Glomerular visceral epithelial cell (primary cell): ENCODE results near the gene DCAF15.
A peak's percentile ranks its signal among the peaks of the same experiment; 100 is the strongest.

ENCODE experiments used
- DNase-seq: peaks from one replicate; pipeline ENCODE4 v3.0.0-alpha.2; 2016; ENCODE audit errors: extremely low spot score

Gene DCAF15

GRCh38 chr19:13976446-13976845 lies 24.1 kb downstream of the DCAF15 start:
- DNase-seq: no peak

DNA sequence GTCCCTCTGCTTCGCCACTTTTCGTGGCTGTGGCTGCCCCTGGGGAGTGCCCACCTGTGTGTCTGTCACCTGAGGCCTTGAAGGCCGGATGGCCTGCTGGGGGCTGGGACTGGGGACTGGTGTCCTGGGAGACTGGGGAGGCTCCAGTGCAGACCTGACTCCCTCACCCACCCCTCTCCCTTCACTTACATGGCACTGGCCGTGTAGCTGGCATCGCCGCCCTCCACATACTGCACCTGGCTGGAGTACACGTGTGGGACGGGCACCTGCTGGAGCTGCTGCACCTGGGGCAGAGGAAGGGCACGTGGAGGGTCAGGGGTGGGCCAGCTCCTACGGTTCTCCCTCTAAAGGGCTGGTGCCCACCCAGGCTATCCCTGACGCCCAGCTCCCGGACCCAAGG lies 25.5 kb downstream of the DCAF15 start:
- DNase-seq: no peak

- no peak for DNase-seq
Observed at GRCh38 chr19:13978351-13979243, 26.3 kb downstream of the DCAF15 start.

- DNase-seq: no peak
Observed at GRCh38 chr19:13979244-13979615, 26.9 kb downstream of the DCAF15 start.

- no peak for DNase-seq
Observed at GRCh38 chr19:13979686-13980085, 27.4 kb downstream of the DCAF15 start.

- DNase-seq: no peak
Observed at GRCh38 chr19:13980340-13980739, 28.0 kb downstream of the DCAF15 start.

DNA sequence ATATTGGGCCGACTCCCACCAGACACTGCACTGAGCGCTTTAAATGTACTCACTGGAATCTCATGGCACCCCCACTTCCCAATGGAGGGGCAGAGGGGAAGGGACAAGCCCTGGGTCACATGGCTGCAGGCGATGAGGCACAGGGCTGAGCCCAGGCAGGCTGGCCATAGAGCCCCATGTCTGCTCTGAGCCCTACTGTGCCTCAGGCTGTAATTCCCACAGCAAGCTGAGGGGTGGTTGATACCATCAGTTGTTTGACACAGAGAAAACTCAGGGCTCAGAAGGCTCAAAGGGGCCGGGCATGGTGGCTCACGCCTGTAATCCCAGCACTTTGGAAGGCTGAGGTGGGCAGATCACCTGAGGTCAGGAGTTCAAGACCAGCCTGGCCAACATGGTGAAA lies 28.7 kb downstream of the DCAF15 start:
- no peak for DNase-seq

DNA sequence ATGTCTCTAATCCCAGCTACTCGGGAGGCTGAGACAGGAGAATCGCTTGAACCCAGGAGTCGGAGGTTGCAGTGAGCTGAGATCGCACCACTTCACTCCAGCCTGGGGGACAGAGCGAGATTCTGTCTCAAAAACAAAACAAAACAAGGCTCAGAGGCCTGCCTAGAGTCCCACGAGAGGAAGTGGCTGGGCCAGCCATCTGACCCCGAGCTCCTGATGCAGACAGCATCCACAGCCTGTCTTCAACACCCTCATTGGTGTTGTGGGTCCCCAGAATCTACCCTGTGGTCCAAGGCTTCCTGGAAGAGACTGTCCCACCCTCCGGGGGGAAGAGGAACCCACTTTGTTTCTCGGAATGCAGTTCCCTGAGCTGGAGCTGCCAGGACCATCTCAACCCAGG lies 29.2 kb downstream of the DCAF15 start:
- DNase-seq: no peak

DNA sequence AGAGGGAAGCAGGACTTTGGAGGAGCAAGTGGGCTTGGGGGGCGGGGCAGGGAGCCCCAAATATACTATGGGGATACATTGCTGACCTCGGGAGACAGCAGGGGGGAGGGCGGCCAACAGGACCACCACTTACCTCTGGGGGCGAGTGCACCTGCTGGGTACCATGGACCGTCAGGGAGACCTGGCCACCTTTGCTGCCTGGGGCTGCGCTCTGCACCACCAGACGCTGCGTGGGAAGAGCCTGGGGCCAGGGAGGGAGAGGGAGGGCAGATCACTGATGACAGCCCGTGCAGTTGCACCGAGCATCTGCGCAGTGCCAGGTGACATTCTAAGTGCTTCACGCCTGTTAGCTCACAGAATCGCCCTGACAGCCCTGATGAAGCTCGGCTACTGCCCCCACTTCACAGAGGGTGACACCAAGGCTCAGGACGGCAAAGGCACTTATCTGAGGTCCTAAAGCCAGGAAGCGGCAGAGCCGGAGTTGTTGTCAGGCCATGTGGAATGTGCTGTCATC lies 29.7 kb downstream of the DCAF15 start:
- DNase-seq: no peak

GRCh38 chr19:13982773-13983172 lies 30.5 kb downstream of the DCAF15 start:
- no peak for DNase-seq

- no peak for DNase-seq
Observed at GRCh38 chr19:13983213-13983889, 31.0 kb downstream of the DCAF15 start.

DNA sequence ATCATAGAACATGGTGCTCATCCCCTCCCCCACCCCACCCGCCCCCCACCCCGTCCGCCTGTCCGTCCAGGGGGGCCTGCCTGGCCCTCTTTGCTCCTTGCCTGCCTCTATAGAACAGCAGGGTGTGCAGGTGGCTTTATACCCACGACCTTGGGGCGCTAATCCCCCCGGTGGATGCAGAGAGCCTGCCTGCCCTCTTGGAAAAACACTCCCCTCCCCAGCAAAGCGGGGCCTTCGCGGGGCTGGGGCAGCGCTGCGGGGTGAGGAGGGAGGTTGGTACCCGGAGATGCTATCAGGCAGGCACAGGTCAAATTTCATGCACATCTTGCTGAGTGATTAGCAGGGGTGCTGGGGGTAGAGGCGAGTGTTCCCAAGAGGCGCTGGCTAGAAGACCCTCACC lies 31.9 kb downstream of the DCAF15 start:
- DNase-seq: no peak

- DNase-seq: no peak
Observed at GRCh38 chr19:13984875-13985741, 32.8 kb downstream of the DCAF15 start.

- DNase-seq: peak; percentile 23
Observed at GRCh38 chr19:13985771-13986347, 33.5 kb downstream of the DCAF15 start.

DNA sequence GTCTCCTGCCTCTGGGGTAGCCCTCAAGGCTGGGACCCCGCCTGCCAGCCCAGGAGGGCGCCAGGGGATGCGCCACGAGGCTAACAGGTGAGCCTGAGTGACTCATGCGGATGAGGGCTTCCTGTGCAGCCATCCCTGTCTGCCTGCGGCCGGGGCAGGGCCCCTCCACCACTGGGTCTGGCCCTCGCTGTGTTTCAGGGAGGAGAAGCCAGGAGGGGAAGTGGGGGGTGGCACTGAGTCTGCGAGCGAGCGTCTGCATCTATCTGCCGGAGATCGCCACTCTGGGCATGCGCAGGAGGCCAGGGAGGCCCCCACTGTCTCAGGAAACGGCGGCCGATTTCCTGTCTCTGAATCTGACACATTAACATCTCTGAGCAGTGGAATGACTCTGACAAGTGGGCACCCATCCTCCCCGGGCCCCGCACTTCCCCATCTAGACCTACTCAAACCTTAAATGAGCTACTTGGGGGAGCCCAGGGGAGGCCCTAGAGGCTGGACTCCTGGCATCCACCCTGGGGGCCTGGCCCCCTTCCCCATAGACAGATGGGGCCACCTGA lies 34.1 kb downstream of the DCAF15 start:
- peak; percentile 97 for DNase-seq

DNA sequence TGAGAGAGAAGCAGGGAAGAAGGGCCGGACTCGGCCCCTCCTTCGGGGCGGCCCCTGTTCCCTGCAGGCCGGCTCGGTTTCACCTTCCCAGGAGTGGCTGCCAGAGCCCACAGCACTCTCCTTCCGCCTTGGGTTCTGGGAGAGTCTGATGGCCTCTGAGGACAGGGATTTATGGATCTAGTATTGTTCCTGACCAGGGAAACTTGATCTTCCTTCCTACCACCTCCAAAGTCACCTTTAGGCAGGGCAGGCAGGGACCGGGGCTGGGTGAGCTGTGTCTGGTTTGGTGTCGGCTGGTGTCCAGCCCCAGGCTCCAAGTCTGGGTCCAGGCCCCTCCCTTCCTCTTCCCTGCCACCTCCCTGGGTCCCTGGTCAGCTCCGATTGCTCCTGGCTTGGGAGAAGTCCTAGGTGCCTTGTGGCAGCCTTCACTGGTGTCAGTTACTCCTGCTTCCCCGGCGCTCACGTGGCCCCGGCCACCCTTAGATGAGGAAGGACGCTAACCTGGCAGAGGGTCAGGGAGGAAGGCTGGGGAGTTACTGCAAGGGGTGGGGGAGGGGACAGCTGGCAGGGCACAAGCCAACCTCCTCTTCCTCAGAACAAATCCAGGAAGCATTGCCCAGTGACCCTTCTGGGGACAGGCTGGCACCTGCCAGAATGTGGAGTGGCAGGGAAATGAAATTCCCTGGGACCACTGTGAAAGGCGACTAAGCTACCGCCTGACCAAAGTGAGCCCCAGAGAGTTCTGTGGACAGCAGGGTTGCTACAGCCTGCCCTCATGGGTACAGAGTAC lies 35.0 kb downstream of the DCAF15 start:
- no peak for DNase-seq

- DNase-seq: no peak
Observed at GRCh38 chr19:13989487-13989886, 37.2 kb downstream of the DCAF15 start.

DNA sequence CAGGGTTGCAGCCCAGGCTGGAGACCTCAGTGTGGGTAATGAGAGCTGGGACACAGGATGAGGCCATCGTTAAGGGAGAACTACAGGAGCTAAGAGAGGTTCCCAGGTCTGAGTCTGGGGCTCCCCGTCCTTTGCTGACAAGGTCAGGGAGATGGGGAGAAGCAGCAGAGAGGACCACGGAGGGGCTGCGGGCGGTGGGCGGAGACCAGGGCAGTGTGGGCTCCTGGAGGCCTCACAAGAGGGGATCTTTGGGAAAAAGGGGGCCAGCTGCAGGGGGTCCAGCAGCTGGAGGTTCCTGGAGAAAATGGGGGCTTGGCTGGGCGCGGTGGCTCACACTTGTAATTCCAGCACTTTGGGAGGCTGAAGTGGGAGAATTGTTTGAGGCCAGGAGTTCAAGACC lies 37.8 kb downstream of the DCAF15 start:
- no peak for DNase-seq

GRCh38 chr19:13992025-13992424 lies 39.7 kb downstream of the DCAF15 start:
- no peak for DNase-seq

DNA sequence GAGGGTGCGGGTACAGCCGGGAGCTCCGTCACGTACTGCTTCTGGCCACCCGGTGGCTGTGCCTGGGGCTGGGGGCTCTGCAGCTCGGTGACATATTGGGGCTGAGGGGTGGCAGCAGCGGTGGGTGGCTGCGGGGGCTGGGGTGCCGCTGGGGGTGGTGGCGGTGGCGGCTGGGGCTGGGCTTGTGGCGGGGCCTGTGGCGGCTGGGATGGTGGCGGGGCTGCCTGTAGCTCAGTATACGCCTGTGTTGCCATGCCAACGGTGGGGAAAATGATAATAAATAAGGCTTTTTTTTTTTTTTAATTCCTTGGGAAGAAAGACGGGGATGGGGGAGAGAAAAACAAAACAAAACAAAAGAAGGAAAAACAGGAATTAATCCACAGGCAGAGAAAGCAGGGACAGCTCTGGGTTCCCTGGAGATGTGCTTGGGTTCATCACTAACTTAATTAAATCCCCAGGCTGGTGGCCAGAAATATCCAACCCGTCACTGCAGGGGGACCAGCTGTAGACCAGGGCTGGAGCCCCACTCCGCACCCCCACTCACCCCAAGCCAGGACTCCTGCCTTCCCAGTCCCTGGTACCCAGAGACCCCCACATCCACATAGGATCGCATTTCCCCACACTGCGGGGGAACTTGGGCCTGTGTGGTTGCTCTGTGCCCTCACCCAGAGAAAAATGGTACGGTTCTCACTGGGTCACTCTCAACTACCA lies 41.4 kb downstream of the DCAF15 start:
- DNase-seq: no peak
